K562 (cell line): ENCODE data around the gene KRT85. TPM values are rescaled to one million over a fixed set of nuclear protein-coding genes. Genes with fewer than 3 reads are reported as not detected.

Source experiments
- ATAC-seq: fragments of 200-7000 bp; cut with Tn5 transposase; 3 replicates; pipeline ENCODE4 v1.9.1; 2020; ENCODE audit warnings: moderate library complexity
- BruUV-seq: library from RNA; stranded (reverse); fragments of 400-500 nt; replicated peaks from 2 replicates; lab custom pipeline; 2021; lab: Mats Ljungman, UMichigan
- CTCF ChIA-PET: fragments of 300-600 bp; formaldehyde crosslinking; extraction: SDS; loops from one replicate; lab custom pipeline; 2021; ENCODE audit warnings: low intra/inter-chr PET ratio; lab: Yijun Ruan, JAX
- POLR2A ChIA-PET: fragments of 300-600, 350-650 bp; sonication (Branson Sonifier 250); formaldehyde crosslinking; extraction: SDS; loops from one replicate; lab custom pipeline; 2021; ENCODE audit warnings: antibody characterized with exemption, inconsistent platforms; lab: Yijun Ruan, JAX
- DNase-seq, 4 experiments: peaks; one replicate each; pipeline versions ENCODE4 v3.0.0 to v3.0.0-alpha.2; 2011 to 2018; ENCODE audit warnings: low spot score in 3 of 4, mixed read lengths in 3 of 4; ENCODE audit errors: extremely low read depth in 1 of 4
- FAIRE-seq: peaks from 2 replicates; lab custom pipeline; 2011; peaks lifted over from hg19 to GRCh38; lab: Jason Lieb, UNC
- H2AFZ ChIP-seq: 2 replicates; pipeline ENCODE4 v1.6.0; 2011; ENCODE audit warnings: low read depth, low read length, control low read depth, inconsistent platforms
- H3K27ac ChIP-seq: fragments of 200-600 bp; 3 replicates; pipeline ENCODE4 v1.8.0; 2011; ENCODE audit warnings: low read depth, mild to moderate bottlenecking, control low read depth, inconsistent platforms, low read length, moderate library complexity, mixed read lengths; ENCODE audit errors: extremely low read depth
- H3K27me3 ChIP-seq, 2 experiments: fragments of 300-600 bp in 1 of 2; 2 replicates in 1 of 2; 3 replicates in 1 of 2; pipeline versions ENCODE4 v1.6.0 to v1.8.0; 2011; ENCODE audit warnings: inconsistent platforms in 2 of 2, low read length in 2 of 2, mild to moderate bottlenecking in 1 of 2, mixed read lengths in 1 of 2, moderate library complexity in 1 of 2; ENCODE audit not compliant: control insufficient read depth in 2 of 2, insufficient read depth in 2 of 2
- H3K36me3 ChIP-seq: fragments of 300-600 bp; 3 replicates; pipeline ENCODE4 v1.8.0; 2011; ENCODE audit warnings: mild to moderate bottlenecking, low read length, inconsistent platforms; ENCODE audit not compliant: control insufficient read depth, insufficient read depth
- H3K4me1 ChIP-seq, 2 experiments: fragments of 200-600 bp in 1 of 2; replicated peaks in 1 of 2; 2 replicates in 1 of 2; 3 replicates in 1 of 2; pipeline versions ENCODE4 v1.5.1 to v1.8.0; 2011; ENCODE audit warnings: inconsistent platforms in 2 of 2, low read length in 2 of 2, mild to moderate bottlenecking in 1 of 2, mixed read lengths in 1 of 2, moderate library complexity in 1 of 2; ENCODE audit not compliant: control insufficient read depth in 2 of 2, insufficient read depth in 2 of 2
- H3K4me2 ChIP-seq: 2 replicates; pipeline ENCODE4 v1.6.1; 2011; ENCODE audit warnings: low read length, control low read depth, inconsistent platforms, mixed read lengths; ENCODE audit not compliant: insufficient read depth
- H3K4me3 ChIP-seq: fragments of 200-600 bp; sonication (generic), shearing (Covaris generic); 2 replicates; pipeline ENCODE4 v1.5.1; 2016; ENCODE audit warnings: control low read depth, inconsistent platforms
- H3K79me2 ChIP-seq: fragments of 200-600 bp; 3 replicates; pipeline ENCODE4 v1.8.0; 2011; ENCODE audit warnings: low read length, inconsistent platforms; ENCODE audit not compliant: control insufficient read depth, insufficient read depth
- H3K9ac ChIP-seq, 2 experiments: 2 replicates each; pipeline versions ENCODE4 v1.6.0 to v1.6.1; 2011; ENCODE audit warnings: low read depth in 2 of 2, low read length in 2 of 2, control low read depth in 1 of 2, inconsistent platforms in 1 of 2, mild to moderate bottlenecking in 1 of 2, mixed read lengths in 1 of 2; ENCODE audit not compliant: insufficient read depth in 1 of 2
- H3K9me1 ChIP-seq: one replicate; pipeline ENCODE4 v1.6.0; 2011; ENCODE audit warnings: inconsistent platforms, mild to moderate bottlenecking, low read length, moderate library complexity; ENCODE audit not compliant: control insufficient read depth, insufficient read depth
- H3K9me3 ChIP-seq: replicated peaks from 2 replicates; pipeline ENCODE4 v1.5.1; 2011; ENCODE audit warnings: low read depth, low read length, inconsistent platforms; ENCODE audit not compliant: control insufficient read depth, insufficient read depth
- H4K20me1 ChIP-seq: replicated peaks from 2 replicates; pipeline ENCODE4 v1.6.1; 2011; ENCODE audit warnings: low read length, inconsistent platforms, mixed read lengths; ENCODE audit not compliant: control insufficient read depth, insufficient read depth
- CREB5 ChIP-seq: fragments of 250-450 bp; sonication (Bioruptor Pico); IDR thresholded peaks from 2 replicates; pipeline ENCODE4 v1.5.0; 2020; ENCODE audit warnings: mild to moderate bottlenecking
- NFE2L1 ChIP-seq: fragments of 450-650 bp; IDR thresholded peaks from 2 replicates; pipeline ENCODE4 v1.6.1; 2016; ENCODE audit warnings: missing genetic modification characterization, low read depth, mild to moderate bottlenecking, missing compliant biosample characterization, moderate library complexity, borderline replicate concordance
- NUFIP1 ChIP-seq: fragments of 450-650 bp; IDR thresholded peaks from 2 replicates; pipeline ENCODE4 v1.6.1; 2018; ENCODE audit not compliant: partially characterized antibody
- PURB ChIP-seq: sonication (generic); formaldehyde crosslinking; IDR thresholded peaks from 2 replicates; pipeline ENCODE4 v1.9.0; 2021; ENCODE audit warnings: low read depth, mild to moderate bottlenecking, missing genetic modification reagents
- SRSF7 ChIP-seq: fragments of 200-400 bp; formaldehyde crosslinking; optimal IDR thresholded peaks from 2 replicates; pipeline ENCODE3; 2017; ENCODE audit warnings: mild to moderate bottlenecking, low read depth, low read length
- TAF1 ChIP-seq: IDR thresholded peaks from 2 replicates; pipeline ENCODE4 v1.6.1; 2011; ENCODE audit warnings: mild to moderate bottlenecking, low read length, moderate library complexity; ENCODE audit not compliant: insufficient read depth, control insufficient read depth, severe bottlenecking; ENCODE audit errors: extremely low read depth
- ZNF239 ChIP-seq: fragments of 250-450 bp; sonication (Bioruptor Pico); IDR thresholded peaks from 2 replicates; pipeline ENCODE4 v1.4.0; 2020; ENCODE audit warnings: mild to moderate bottlenecking
- ZNF324 ChIP-seq: fragments of 250-450 bp; sonication (Bioruptor Pico); IDR thresholded peaks from 2 replicates; pipeline ENCODE4 v1.4.0; 2020; ENCODE audit warnings: mild to moderate bottlenecking
- ZNF384 ChIP-seq: IDR thresholded peaks from 2 replicates; pipeline ENCODE4 v1.6.1; 2012; ENCODE audit warnings: low read depth, low read length, improper control_type of control experiment
- ZNF507 ChIP-seq: conservative IDR thresholded peaks from 2 replicates; pipeline ENCODE4 v1.6.1; 2017; ENCODE audit warnings: missing genetic modification characterization, missing compliant biosample characterization
- ZNF668 ChIP-seq: fragments of 250-450 bp; sonication (Bioruptor Pico); IDR thresholded peaks from 2 replicates; pipeline ENCODE4 v1.8.0; 2022; ENCODE audit warnings: mild to moderate bottlenecking, inconsistent platforms
- ZNF717 ChIP-seq: fragments of 250-450 bp; sonication (Bioruptor Pico); IDR thresholded peaks from 2 replicates; pipeline ENCODE4 v1.5.0; 2021
- ZNF830 ChIP-seq: fragments of 250-450 bp; sonication (Bioruptor Pico); IDR thresholded peaks from 2 replicates; pipeline ENCODE4 v1.5.0; 2021; ENCODE audit warnings: mild to moderate bottlenecking
- ZSCAN29 ChIP-seq: fragments of 450-650 bp; IDR thresholded peaks from 2 replicates; pipeline ENCODE4 v1.6.1; 2017
- WGBS: fragments of 100-300 bp; shearing (Covaris generic); methylation state at CpG from one replicate; pipeline ENCODE4 v1.1.6; 2016; ENCODE audit warnings: low coverage, mixed read lengths; ENCODE audit not compliant: insufficient coverage; ENCODE audit errors: missing lambda C conversion rate; 5-methylcytosine and 5-hydroxymethylcytosine counted together
- in situ Hi-C: fragments of 300-500 bp; cut with MboI; formaldehyde crosslinking; loops from 4 replicates; pipeline ENCODE4 v1.15.0; 2018; ENCODE audit warnings: inconsistent platforms, mixed read lengths
- intact Hi-C: fragments of 100-400 bp; cut with micrococcal nuclease; formaldehyde crosslinking; loops from 2 replicates; pipeline ENCODE4 v1.14.2; 2022
- polyA plus RNA-seq, 8 experiments: library from polyadenylated mRNA; depleted of rRNA in 4 of 8; stranded (reverse) in 5 of 8; unstranded in 3 of 8; fragments of >200 nt; fragmentation: Nextera tagmentation in 2 of 8; fragmentation: Illumina TruSeq in 1 of 8; extraction: Ambion mirVana in 2 of 8; extraction: Trizol in 1 of 8; gene quantifications; 2 replicates each; pipeline versions ENCODE4 v1.2.1 to v1.2.3, GENCODE V29; 2011 to 2014; ENCODE audit warnings: inconsistent platforms in 1 of 8, missing spikeins in 1 of 8
- total RNA-seq, 7 experiments: library from RNA; depleted of rRNA in 6 of 7; stranded (reverse); fragments of >200 nt in 6 of 7; fragmentation: Illumina TruSeq in 2 of 7; extraction: Trizol in 2 of 7; gene quantifications; 2 replicates each; pipeline versions ENCODE4 v1.2.1 to v1.2.3, GENCODE V29; 2011 to 2021; ENCODE audit warnings: low replicate concordance in 1 of 7

The KRT85 gene
- total and polyA plus RNA-seq, 9 of the 15 experiments (the other 6 are each of a cell fraction or from before 2014, with no cell fraction given), result not detected

- in situ Hi-C loops, result no loop called here
- Histone ChIP-seq H3K4me3 (no peak overlapping the region), H3K79me2 (no peaks in the 10 kb centered on the region), H3K36me3 (no peaks in the 10 kb centered on the region), H3K27me3 (peaks cover 6 to 45% of the 10 kb centered on the region in 2 experiments; a peak in 3 of 5 replicates), H3K4me2 (no peak overlapping the region), H2AFZ (no peak overlapping the region), H3K9ac (no peak overlapping the region; a peak in 1 of 4 replicates), H3K4me1 (no peaks in the 10 kb centered on the region), H3K9me1 (no peaks in the 10 kb centered on the region), H3K27ac (no peak overlapping the region), H4K20me1 (no peaks in the 10 kb centered on the region; the same call in 1 of the 2 replicates), H3K9me3 (no peaks in the 10 kb centered on the region)
- intact Hi-C loops, result no loop called here
- POLR2A ChIA-PET, result interaction anchor here (1.5 kb wide), 1 partner anchor 11 kb away, joined by 3 read pairs; no protein-coding TSS in a partner anchor
- no peak for DNase-seq
- WGBS, result under 1% methylated on average over 14 of the region's 14 CpGs
- no peak for ATAC-seq
- BruUV-seq, result no TSS peak
- no peak for FAIRE-seq
- CTCF ChIA-PET, result interaction anchor here (0.6 kb wide), 1 partner anchor 1206 kb away, joined by 3 read pairs; no protein-coding TSS in a partner anchor
- no peak for TF ChIP-seq ZNF507 (tag)
- no peak for TF ChIP-seq NUFIP1
- TF ChIP-seq SRSF7, result no peak
- no peak for TF ChIP-seq ZNF717 (CRISPR knock-in tag)
- no peak for TF ChIP-seq ZNF830
- no peak for TF ChIP-seq TAF1
- TF ChIP-seq NFE2L1 (tag), result no peak
- TF ChIP-seq PURB (CRISPR knock-in tag), result no peak
- TF ChIP-seq ZNF668 (CRISPR knock-in tag), result no peak
- no peak for TF ChIP-seq ZNF384
- TF ChIP-seq ZSCAN29, result no peak
- TF ChIP-seq CREB5 (CRISPR knock-in tag), result no peak
- no peak for TF ChIP-seq ZNF324 (CRISPR knock-in tag)
- TF ChIP-seq ZNF239 (CRISPR knock-in tag), result no peak
Observed at GRCh38 chr12:52341066-52341580, 26.2 kb downstream of the KRT85 start.
